NCI-H524 (cell line): ENCODE results near the gene CD47.

Source experiments
- DNase-seq, 2 experiments: peaks; one replicate each; lab custom pipeline; 2025; lab: John Stamatoyannopoulos, UW

Gene CD47

DNA sequence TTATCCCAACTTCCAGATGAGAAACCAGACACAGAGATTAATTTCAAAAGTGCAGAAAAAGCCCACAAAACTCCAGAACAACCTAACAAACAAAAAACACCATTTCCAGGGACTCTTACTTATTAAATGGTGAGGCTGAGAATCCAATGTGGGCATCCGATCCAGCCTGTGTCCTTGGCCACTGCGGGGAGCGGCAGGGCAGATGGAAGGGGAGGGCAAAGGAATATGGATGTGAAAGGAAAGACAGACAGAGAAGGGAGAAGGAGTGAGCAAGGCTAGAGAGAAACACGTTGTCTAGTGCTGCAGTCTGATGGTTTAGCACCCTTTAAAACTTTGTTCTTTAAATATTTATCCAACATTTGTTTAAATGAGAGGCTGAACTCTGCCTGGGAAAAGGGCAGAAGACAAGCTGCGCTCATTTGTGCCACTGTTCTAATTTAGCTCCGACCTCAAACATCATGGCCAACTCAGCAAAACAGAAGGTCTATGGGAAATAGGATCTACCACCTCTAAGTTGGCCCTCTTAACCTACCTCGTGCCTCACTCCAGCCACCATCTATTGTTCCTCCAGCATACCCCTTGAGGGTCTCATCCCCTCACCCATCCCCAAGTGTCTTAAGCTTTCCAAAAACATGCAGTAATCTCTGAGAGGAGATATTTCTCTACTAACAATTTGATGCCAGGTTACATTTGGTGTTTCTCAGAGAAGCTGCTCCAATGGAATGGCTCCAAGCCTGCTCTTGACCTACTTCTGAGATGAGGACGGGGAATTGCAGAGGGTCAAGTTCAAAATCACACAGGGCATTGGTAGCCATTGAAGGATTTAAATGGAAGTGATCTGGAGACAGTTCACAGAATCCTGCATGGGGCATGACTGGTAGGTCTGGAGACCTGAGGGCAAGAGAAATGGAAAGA lies 77.4 kb downstream of the CD47 start:
- DNase-seq, result no peak

DNA sequence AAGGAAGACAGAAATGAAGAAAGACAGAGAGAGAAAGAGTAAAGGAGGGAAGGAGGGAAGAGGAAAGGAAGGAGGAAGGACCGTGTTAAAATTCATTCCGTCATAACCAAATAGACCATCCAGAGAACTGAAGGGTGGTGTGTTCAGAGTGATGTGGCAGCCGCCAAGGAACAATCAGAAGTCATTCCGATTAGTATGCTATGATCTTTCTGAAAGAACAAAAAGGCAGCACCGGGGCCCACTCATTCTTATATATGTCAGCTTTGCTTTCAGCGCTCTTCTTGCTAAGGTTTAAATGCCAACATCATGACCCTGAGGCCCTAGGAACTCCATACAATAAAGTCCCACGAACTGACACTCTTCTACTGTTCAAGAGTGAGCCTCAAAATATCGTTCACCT lies 78.5 kb downstream of the CD47 start:
- no peak for DNase-seq

DNA sequence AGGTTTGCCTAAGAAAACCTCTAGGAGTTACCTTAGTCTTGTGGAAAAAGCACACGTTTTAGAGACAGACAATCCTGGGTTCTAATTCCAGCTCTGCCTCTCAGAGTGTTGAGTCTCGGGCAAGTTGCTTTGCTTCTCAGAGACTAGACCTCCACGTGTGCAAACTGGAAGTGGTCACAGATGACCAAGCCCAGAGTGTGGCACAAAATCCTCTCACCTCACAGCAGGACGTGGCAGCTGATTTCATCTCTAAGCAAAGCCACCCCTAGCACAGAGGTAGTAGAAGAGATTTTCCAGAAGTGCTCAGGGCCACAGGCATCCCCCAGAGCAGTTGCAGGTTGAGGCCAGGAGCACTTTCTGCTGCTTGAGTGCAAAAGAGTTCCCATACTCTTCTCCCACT lies 79.2 kb downstream of the CD47 start:
- no peak for DNase-seq

DNA sequence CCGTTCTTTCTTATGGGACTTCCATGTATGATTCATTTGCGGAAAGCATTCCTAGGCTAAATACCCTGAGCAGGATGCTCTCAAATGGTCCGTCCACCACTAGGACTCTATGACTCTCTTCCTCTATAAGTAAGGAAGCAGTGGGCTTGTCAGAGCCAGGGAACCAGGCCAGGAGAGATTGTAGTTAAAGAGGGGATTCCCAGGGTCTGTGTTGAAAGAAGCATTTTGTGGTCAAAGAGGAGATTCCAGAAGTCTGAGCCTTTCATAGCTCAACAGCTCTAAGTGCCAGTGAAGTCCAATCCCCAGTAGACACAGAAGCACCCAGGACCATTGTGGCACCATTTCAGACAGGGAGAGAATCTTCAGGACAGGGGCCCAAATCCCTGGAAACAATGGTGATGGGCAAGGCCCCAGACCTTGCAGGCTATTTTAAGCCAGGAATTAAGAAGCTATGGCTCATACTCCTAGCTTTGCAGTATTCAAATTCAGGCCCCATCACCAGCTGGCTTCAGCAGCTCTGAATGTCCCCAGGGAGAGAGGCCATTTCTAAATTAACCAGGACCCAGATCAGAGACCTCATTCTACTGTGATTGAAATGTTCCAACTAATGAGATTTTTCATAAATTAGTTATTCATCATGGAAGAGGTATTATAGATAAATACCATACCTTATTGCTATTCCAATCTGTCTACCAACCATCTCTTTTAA lies 81.7 kb downstream of the CD47 start:
- DNase-seq, result peak in 1 of 2 experiments; percentile 14

DNA sequence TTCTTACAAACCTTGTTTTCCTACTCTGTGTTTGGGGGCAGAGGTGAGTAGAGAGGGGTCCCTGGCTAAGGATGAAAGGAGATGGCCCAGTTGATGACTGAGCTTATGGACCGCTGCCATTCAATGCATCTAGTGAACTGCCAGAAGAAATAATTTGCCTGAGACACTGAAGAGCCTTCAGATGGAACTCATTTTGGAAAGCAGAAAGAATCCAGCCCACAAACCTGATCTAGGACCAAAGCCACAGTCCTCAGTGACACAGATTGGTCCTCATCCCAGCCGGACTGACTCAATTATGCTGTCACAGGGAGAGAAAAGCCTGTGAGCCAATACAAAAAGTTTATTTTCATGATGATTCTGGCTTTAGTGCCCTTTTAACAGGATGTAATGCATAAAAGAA lies 82.7 kb downstream of the CD47 start:
- DNase-seq, result no peak

DNA sequence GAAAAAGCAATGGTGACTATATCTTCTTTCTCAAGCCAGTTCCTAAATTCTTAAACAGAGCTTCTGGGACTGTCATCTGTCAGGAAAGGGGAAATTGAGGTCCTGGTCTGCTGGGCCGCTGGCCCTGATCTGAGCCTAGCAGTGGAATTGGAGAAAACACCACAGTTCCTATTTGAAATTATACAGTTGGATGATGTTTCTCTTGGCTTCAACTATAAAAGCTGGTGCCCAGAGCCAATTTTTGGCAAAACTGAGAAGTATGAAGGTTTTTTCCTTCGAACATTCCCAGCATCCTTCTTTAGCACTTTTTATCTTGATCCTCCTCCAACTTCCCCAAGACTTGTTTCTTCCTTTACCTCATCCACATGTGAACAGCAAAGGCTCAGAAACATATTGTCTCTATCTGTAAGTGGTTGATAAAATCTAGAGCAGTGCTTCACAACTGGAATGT lies 83.9 kb downstream of the CD47 start:
- no peak for DNase-seq

DNA sequence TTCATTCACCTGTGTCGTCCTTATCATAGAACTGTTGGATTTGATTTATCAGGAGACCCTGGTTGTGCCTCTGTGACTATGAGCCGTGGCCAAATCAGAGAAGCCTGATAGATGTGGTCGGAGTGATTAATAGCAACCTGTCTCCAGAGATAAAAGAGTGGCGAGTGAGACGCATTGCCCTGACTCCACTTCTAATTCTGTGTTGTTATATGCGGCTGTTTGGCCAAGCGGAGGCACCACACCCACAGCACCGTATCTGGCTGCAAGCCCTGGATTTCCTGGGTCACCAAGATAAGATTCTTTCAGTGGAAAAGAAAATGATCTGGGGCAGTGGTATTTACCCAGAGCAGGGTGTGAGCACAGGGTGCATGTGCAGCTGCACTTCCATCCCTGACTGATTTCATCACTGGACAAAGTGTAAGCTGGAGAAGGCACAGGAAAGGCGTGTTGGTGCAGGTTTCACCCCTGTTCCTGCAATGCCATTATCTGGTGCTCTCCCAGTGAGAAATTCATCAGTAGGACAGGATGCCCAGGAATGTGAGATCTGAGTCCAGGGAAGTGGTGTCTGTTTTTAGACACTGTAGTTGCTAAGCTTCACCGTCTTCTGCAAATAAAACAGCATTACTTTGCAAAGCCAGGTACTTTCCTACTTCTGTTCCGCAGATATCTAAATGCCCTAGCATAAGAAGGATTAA lies 84.6 kb downstream of the CD47 start:
- DNase-seq, result no peak

DNA sequence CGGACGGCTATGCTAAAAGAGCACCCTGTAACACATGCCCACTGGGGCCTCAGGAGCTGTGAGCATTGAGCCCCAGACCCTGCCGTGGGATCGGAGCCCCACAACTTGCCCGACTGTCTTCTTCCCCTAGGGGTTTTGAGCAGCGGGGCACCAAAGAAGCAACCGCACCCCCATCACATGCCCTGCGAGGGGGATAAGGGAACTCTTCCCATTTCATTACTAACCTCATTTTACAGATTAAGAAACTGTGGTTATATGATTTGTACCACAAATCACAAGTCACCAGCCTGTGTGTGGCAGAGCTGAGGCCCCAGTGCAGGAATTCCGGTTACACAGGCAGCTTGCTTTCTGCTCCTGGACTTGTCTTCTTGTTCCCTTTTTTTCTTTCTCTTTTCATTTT lies 86.2 kb downstream of the CD47 start:
- no peak for DNase-seq

DNA sequence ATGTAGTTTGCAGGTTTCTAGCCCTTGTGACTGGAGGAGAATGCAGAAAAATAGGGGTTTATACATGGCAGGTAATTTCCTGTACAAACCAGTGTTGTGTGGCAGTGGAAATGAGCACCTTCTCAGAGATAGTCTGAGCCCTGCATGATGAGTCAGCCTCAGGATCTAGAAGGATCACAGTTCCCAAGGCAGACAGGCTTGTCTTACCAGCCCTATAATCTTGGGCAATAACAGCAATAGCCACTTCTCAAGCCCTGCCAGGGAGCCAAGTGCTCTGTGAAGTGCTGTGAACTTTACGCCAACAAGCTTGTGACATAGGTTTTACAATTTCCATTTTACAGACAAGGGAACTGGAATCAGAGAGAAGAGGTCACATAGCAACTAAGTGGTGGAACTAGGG lies 89.4 kb downstream of the CD47 start:
- DNase-seq, result no peak

DNA sequence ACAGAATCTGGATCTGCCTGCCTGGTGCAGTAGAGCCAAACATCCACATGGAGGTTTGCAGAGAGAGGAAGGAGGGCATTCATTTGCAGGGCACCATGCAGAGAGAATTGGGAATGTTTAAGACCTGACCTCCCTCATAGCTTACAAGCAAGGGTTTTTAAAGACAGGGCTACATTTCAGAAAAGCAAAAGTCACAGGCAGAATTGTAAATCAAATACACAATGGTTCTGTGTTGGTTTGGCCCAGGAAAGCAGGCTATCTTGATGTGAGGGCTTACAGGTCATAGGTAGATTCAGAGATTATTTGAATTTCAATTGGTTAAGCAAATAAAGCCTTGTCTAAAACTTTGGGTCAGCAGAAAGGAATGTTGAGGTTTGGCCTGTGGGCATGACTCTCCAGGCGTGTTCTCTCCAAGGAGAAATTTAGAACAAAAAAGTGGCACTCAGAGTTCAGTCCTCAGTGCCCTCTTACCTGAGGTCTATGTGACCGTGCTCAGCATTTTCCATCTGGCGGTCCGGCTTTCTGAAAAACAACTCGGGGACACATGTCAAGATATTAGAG lies 91.5 kb downstream of the CD47 start:
- no peak for DNase-seq

DNA sequence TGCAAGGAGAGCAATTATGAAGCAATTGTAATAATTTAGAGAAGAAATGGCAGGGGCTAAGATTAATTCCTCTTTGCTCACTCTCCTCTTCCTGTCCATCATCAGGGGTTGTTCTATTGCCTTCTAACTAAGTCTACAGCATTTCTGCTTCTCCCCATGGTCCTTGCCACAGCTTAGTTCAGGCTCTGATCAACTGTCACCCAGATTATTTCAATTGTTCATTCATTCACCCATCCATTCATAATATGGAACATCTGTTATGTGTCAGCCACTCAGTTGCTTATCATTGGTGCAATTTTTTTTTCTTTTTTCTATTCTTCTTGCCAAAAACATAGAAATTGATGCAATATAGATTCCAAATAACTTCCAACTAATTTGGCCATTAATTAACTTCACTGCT lies 93.2 kb downstream of the CD47 start:
- DNase-seq, result no peak

DNA sequence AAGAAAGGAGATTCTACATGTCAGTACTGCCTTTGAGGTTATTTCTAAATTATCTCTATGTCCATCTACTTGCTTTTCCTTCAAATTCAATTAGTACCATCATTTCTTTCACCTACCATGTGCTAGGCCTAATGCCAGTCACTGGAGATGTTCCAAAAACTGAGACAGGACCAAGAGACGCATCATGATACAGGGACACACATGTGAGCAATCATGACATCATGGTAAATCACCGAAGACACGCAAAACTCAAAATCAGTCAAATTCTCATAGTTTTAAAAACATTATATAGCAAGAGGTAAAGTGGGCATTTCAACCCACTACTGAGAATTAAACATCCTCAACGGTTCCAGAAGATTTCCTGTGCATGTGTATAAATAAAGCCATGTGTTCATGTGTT lies 95.0 kb downstream of the CD47 start:
- no peak for DNase-seq

DNA sequence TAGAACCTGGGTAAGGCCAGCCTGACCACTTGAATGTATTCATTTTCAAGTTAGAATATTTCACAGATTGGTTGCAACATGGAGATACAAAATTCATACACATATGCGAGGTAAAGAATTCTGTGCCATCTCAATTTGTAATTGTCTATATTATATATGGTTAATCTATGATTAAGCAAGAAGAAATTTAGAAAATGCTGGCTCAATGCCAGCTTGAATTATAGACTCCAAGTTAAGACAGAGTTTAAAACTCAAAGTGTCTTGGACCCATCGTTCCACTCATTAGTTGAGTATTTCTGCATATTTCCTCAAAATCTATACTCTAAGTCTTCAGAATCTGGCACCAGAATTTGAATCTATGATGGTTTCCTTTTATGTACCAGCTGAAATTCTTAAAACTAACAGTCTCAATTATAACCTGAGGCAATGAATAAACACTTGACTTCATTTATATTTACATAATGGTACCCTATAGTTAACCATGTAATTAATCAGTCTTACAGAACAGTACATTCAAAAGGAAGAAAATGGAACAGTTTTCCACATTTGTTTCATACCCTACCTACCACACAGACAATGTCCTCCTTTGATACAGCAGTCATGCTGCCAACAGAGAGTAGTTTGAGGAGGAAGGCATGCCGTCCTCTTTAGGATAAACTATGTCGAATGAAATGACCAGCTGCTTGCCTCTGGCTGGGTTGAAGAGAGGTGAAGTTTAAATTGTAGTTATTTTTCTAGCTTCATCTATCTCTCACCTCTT lies 95.7 kb downstream of the CD47 start:
- no peak for DNase-seq

DNA sequence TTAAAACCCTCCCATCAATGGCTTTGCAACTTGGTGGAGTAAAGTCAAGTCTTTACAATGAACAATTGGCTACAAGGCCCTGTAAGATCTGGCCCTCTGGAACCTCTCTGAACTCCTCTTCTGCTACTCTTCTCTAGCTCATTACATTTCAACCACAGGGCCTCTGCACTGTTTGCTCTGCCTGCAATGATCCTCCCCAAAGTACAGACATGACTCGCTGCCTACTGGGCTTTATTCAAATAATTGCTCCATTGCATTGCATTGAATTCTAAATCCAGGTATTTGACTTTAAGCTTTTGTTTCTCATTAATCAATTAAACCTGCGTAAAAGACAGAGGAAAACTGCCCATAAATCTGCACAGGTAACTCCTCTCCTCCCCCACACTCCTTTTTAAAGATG lies 96.7 kb downstream of the CD47 start:
- DNase-seq, result no peak

DNA sequence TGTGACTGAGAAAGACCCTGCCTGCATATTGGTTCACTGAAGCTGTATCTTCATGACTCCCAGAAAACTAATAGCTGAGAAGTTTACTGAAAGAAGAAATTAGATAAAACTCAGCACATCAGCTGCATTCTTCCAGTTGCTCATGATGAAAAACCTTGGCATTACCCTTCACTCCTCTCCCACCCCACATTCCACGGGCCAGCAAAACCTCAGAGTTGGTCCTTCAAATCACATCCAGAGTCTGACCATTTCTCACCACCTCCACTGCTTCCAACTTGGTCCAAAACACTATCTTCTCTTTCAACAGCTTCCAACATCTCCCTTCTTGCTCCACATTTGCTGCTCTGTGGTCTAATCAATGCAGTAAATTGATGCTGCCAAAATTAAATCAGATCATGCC lies 97.1 kb downstream of the CD47 start:
- DNase-seq, result no peak
